Stimulated activated CD8-positive, alpha-beta memory T cell treated with anti-CD3 and anti-CD28 coated beads, Interleukin-12 subunit alpha, Interleukin-12 subunit beta, amount 100 ng/mL, for 4 hours (primary cell): Measurements from ENCODE around the gene FAM171A2.
"Not testable (repeated sequence)": the region's sequence is repeated elsewhere in the genome, so short reads cannot be mapped to it uniquely, and the experiment has no call there.

Experiments used
- DNase-seq: peaks from one replicate; pipeline ENCODE4 v3.0.0-alpha.2; 2020; ENCODE audit warnings: low read depth

FAM171A2 gene

GRCh38 chr17:44363613-44364159 lies at the start of gene FAM171A2:
TSS of gene FAM171A2 (minus strand) at chr17:44363853. CDS start at chr17:44363714, 139 bp downstream.
- peak; percentile 47 for DNase-seq

DNA sequence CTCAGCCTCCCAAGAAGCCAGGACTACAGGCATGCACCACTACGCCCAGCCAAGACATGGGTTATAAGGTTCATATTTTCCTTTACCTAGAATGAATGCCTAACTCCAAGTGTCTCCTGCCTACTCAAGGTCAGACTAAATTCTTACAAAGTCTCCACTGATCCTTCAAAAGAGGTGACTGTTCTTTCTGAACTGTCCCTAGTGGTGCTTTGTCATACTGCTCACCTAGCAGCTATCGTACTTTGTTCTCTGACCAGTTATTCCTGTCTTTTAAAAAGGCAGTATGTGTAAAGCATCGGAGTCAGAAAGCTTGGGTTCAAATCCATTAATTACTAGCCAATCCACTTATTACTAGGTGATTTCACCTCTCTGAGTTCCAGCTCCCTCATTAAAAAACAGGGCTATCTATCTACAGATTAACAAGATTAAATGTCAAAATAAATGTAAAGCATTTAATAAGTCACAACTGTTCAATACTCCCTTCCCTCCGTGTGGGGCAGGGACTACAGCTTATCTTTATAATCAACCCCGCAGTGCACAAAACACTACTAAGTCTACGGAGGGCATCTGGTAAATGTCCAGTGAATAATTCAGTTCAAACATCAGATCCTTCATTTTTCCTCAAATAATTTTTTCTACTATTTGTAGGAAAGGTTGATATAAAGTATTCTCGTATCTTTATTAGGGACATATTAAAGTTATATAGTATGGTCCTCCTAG lies 45.8 kb upstream of the FAM171A2 start:
- DNase-seq = no peak

DNA sequence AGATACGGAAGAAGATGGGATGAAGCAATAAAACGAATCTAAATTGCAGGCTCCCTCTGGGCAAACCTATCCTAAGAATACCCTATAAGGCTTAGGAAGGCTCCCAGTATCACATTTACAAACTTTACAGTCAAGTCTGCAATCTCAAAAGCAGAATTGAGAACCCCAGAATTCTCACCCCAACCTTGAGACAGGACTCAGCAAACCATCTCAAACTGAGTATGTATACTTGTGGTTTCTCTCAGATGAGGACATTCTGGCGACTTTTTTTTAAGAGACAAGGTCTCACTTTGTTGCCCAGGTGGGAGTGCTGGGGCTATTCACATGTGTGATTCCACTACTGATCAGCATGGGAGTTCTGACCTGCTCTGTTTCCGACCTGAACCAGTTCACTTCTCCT lies 45.1 kb upstream of the FAM171A2 start:
- no peak for DNase-seq

GRCh38 chr17:44402564-44403172 lies 39.0 kb upstream of the FAM171A2 start:
- no peak for DNase-seq

- no peak for DNase-seq
These were observed 36.7 kb upstream of the FAM171A2 start for GRCh38 chr17:44400226-44400847.

DNA sequence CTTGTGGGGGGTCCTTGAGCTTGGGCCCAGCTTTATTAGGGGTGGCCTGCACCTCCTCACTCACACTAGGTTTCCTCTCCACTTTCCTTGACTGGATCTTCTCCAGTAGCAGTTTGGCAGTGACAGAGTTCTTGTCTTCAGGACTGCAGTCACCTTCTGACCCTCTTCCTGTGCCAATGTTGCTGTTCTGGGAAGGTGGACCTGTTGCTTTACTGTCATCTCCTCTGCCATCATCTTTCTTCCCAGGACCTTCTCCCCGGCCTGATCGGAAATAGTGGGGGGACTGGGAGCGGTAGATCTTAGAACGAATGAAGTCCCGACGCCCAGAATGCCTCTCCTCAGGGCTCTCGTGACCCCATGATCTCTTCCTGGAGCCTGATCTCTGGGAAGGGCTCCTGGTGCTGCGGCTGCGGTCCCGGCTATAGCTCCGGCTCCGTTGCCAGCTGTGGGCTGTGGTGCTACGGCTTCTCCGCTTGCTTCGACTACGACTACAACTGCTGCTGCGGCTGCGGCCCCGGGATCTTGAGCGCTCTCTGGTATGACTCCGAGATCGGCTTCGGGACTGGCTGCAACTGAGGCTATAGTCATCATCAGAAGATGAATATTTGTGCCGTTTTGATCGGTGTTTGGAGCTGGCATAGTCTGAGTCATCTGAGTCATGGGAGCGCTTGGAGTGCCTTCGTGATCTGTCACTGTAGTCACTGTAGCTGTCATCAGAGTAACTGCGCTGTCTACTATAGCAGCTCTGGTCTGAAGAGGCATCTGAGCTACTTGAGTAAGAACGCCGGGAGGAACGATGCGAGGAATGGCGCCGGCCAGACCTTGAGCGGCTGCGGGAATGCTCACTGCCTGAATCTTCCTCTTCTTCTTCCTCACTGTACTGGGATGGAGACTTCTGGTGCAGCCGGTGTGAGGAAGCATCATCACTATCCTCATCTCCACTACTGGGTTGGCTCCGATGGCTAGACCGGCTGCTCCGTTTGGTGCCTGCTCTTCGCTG lies 35.3 kb upstream of the FAM171A2 start:
- no peak for DNase-seq

DNA sequence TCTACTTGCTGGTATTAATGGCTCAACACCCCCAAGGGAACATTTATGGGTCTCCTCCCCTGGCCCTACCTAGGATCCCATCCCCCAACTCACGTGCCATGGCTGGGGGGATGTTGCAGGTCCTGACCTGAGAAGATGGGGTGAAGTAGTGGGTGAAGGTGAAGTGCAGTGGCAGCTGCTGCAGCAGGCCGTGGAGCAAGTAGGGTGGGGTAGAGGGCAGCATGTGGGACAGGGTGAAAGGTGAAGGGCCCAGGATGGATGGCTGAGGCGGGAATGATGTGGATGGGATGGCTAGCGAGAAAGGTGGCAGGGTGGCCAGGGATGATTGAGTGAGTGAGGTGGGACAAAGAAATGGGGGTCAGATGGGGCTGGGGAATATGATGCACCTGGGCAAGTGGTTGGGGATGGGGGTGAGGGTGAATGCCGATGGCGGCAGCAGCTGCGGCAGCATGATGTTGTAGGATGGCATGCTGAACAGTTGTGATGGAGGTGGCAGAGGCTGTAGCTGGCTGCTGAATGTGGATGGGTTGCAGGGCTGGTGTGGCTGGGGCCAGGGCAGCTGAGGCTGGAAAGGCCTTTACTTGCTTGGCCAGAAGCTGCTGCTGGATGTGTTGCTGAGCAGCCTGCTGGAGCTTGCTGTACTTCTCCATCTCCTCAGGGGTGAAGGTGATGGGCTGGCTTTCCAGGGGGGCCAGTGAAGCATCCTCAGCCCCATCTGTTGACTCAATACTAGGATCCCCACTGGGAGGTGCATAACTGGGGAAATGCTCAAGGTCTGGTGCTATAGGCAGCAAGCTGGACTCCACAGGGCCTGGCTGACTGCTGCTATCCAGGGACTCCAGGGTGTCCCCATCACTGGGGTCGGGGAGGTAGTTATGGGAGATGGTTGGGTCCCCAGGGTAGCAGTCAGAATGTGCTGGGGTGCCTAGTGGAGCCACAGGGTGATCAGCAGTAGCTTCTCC lies 34.1 kb upstream of the FAM171A2 start:
- no peak for DNase-seq

DNA sequence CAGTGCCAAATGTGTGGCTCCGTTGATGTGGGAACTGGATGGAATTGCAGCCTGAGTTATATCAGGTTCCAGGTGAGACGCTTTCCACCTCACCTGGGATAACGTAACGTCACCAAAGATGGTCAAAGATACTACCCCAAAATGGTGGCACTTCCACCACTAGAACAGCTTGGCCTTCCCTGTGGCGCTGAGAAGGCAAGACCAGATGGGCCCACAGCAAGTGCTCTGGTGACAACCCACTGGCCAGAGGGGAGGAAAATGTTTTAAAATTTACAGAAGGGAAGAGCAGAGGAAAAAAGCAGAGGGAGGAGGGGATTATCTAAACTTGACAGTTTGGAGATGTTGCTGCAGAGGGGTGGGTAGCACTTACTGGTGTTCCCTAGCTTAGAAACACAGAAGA lies 33.3 kb upstream of the FAM171A2 start:
- no peak for DNase-seq

DNA sequence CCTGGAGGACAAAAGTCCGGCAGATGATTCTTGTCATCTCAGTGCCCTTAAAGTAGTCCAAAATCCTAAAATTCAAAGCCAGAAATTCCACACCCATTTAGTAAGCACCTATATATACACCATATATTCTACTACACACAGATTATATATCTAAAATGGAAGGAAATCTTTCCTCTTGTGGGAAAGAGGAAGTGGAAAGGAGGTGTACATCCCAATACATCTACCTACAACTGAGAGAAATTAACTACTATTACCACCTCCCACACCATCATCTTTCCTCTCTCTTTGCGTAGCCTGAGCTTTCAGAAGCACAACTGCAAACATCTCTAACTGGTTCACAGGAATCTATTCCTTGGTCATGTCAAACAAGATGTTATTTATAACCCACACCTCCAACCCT lies 31.2 kb upstream of the FAM171A2 start:
- no peak for DNase-seq

GRCh38 chr17:44394112-44394511 lies 30.5 kb upstream of the FAM171A2 start:
- not testable (repeated sequence) for DNase-seq

DNA sequence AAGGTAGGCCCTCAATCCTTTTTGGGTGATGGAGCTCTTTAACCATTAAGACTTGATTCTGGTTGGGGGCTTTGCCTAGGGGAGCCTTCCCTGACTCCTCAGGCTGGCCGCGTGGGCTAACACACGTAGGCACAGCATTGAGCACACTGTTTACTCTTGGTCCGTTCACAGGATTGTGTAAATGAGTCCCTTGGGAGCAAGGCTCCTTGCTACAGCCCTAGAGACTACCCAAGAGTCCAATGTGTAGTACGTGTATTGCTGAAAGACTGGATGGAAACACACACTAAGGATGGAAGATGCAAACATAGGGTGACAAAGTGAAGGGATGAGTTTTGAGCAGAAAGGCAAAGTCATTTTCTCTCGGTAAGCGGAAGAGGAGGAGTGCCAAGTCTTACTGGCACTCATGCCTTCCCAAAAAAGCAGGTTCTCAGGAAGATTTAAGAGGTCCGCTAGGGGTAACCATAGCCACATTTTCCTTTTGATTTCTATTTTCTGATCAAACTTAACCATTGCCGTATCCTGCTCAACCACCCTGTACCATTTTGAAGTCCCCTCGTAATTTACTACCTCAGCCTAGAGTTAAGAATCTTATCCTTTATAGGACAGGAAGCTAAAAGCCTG lies 26.7 kb upstream of the FAM171A2 start:
- no peak for DNase-seq

DNA sequence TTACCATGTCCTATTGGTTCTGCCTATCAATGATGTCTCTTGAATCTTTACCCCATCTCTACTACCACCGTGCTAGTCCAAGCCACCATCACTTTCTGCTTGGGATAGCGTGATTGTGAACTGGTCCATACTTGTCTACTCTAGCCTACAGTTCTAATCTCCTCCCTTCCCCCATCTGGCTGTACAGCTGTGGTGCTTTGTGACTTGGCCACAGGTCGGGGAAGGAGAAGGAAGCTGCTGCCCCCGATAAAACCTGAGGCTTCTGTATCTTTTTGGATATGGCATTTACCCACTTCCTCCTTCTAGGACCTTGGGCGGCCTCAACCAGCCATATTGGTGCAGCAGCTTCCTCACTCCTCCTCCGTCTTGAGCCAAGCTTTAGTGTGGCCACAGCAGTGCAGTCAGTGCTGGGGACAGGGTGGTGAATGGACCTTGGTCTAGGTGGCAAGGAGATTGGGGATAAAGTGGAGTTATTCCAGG lies 26.1 kb upstream of the FAM171A2 start:
- no peak for DNase-seq

DNA sequence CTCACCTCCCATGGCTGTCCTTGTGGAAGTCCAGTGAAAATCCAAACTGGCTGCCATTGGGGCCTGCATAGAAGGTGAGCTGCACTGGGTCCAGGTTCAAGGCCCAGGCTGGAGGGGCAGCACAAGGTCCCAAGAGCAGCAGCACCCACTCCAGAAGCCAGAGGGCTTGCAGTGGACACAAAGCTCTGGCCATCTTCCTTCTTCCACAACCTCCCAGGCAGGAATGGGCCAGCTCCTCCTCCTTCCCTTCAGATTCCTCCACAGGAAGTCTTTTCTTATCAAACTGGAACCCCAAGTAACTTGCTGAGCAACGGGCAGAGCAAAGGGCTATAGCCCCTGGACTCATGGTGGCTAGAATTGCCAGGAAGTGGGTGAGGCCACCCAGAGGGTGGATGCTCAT lies 25.6 kb upstream of the FAM171A2 start, which contains the start of gene ITGA2B:
TSS of gene ITGA2B (minus strand) at position 369 of the 400 bp plus-strand sequence. CDS start at position 193, 176 bp downstream.
- DNase-seq = no peak

- DNase-seq = no peak
These were observed 24.2 kb upstream of the FAM171A2 start for GRCh38 chr17:44387804-44388203.

- DNase-seq = no peak
These were observed 22.5 kb upstream of the FAM171A2 start for GRCh38 chr17:44386182-44386525.

GRCh38 chr17:44385287-44386181 lies 21.9 kb upstream of the FAM171A2 start:
- DNase-seq = peak; percentile 69

DNA sequence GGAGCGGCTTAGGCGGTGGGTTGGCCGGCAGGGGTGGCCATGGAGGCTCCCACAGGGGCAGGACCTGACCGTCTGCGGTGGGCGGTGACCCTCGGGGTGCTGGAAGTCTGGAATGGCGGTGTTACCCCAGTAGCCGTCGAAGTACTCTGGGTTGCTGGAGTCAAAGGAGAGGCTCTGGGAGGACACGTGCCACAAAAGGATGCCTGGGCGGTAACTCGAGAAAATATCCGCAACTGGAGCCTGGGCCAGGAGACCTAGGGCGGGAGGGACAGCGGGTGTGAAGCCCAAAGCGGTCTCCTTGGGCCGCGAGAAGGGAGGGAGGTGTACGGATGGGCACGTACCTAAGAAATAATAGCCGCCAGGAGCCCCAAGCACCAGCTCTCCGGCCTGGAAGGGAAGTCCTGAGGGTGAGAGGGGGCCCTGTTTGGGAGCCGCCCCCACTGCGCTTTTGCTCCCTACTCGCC lies 21.2 kb upstream of the FAM171A2 start:
- DNase-seq = no peak

GRCh38 chr17:44384281-44384822 lies 20.7 kb upstream of the FAM171A2 start:
- no peak for DNase-seq

- DNase-seq = no peak
These were observed 20.2 kb upstream of the FAM171A2 start for GRCh38 chr17:44383861-44384260.
